HG02840 (cell line): ENCODE measurements around the gene SLC10A7.

Experiments used
- ATAC-seq: cut with Tn5 transposase; IDR thresholded peaks from one replicate; pipeline ENCODE4 v1.9.1; 2021; ENCODE audit warnings: mild to moderate bottlenecking, moderate library complexity, moderate number of reproducible peaks; ENCODE audit not compliant: unreplicated experiment, low FRiP score

SLC10A7 gene, protein sequence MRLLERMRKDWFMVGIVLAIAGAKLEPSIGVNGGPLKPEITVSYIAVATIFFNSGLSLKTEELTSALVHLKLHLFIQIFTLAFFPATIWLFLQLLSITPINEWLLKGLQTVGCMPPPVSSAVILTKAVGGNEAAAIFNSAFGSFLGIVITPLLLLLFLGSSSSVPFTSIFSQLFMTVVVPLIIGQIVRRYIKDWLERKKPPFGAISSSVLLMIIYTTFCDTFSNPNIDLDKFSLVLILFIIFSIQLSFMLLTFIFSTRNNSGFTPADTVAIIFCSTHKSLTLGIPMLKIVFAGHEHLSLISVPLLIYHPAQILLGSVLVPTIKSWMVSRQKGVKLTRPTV

DNA sequence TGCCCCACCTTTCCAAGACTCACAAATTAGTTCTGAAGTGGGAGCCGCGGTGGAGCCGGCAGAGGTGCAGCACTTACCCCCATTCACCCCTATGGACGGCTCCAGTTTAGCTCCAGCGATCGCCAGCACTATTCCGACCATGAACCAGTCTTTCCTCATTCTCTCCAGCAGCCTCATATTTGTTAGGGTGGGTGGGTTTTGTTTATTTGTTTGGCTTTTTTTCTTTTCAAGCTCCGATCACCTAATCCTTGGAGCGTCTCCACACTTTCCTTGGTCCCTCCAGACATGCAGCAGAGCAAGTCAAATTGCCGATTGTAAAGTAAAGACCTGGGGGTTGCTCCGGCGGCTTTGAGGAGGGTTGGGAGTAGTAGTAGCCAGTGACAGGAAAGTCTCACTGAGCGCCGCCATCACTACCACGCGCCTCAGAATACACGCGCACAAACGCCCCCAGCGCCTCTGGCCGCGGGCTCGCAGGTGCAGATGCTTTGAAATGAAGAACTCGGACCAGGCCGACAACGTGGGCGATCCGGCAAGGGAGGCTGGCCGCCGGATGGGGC lies at the start of gene SLC10A7:
Gene SLC10A7, minus strand, starts transcription at position 400 of the 557 bp plus-strand sequence. Its CDS starts 223 bp downstream, at position 177.
- ATAC-seq = peak; percentile 86

GRCh38 chr4:146567396-146567795 lies 45.7 kb upstream of the SLC10A7 start:
- no peak for ATAC-seq

DNA sequence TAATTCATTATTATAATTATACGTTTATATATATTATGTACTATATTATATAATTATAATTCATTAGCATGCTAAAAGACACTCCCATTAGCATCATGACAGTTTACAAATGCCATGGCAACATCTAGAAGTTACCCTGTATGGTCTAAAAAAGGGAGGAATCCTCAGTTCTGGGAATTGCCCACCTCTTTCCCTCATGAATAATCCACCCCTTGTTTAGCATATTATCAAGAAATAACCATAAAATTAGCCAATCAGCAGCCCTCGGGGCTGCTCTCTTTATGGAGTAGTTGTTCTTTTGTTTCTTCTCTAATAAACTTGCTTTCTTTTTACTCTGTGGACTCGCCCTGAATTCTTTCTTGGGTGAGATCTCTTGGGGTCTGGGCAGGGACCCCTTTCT lies 42.8 kb upstream of the SLC10A7 start:
- no peak for ATAC-seq

- no peak for ATAC-seq
These were observed 28.4 kb upstream of the SLC10A7 start for GRCh38 chr4:146550161-146550560.

DNA sequence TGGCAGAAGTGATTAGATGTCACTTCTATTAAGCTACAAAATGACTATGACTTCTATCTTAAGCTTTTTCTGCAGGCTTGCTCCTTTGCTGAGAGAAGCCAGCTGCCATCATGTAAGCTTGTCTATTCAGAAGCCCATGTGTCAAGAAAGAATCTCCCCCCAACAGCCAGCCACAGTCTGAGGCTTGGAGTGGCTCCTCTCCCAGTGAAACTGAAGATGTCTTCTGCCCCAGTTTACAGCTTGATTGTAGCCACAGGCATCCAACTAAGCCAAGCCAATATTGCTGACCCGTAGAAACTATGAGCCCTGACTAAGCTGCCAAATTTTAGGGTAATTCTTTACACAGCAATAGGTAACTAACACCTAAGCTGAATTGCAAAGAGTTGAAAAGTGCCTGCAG lies 26.7 kb upstream of the SLC10A7 start:
- no peak for ATAC-seq

- no peak for ATAC-seq
These were observed 23.4 kb upstream of the SLC10A7 start for GRCh38 chr4:146545102-146545501.

- no peak for ATAC-seq
These were observed 12.4 kb upstream of the SLC10A7 start for GRCh38 chr4:146534178-146534577.

DNA sequence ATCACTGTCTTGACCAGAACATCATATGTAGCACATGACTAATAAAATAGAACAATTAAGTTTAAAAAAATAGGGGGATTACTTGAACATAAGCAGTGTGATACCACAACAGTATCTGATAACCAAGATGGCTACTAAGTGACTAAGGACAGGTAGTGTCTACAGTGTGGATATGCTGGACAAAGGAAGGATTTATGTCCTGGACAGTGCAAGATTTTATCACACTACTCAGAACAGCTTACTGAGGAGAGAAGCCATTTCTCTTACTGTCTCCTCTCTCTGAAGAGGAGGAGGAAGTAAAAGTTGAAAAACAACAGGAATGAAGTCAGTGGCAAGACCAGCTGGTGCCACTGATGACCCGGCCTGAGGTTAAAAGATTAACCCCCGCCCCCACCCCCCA lies 4.0 kb upstream of the SLC10A7 start:
- no peak for ATAC-seq

GRCh38 chr4:146524663-146525062 lies 2.9 kb upstream of the SLC10A7 start:
- ATAC-seq = no peak

DNA sequence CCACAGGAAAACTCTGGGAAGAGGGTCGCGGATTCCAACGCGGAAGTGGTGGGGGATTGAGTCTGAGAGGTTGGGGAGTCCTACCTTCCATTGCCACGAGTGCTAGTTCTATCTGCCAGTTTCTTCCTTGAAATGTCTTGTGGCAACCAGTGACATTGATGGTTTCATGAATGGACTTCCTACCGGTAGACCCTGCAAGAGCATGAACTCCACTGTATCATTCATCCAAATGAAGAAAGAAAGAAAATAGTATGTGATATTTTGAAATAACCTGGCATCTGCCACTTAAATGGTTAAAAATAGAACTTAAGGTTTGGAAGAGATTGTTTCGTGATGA lies 1.1 kb upstream of the SLC10A7 start:
- ATAC-seq = peak; percentile 15

DNA sequence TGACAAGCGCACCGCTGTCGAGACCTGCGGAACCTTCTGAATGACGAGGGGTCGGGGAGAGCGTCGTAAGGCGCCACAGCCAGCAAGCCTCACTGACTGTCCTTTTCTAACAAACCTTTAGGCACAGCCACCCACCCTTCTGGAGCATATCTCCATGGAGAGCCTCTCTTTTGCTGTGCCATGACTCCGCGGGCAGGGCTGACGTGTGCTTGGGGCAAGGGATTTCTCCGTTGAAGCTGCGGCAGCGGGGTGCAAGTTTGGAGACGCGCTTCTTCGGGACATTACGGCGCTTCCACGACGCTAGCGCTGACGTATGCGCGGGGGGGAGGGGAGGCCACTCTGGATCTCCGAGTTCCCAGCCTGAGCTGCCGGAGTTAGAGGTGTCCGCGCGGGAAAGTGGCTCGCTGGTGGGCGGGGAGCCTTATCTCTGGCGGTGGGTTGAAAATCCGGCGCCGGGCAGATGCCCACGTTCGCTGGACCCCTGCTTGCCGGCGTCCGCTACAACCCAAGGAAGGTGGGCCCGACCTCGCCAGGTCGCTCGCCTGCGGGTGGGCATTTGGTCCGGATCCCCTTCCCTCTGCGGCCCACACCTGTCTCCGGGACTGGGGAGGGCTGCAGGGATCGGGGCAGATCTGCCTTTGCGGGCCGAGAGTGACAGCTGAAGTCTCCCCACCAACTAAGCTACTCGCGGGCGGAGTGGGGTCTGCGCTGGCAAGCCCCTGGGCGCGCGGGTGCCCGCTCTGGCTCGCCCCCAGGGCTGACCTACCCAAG lies 543 bp upstream of the SLC10A7 start:
- ATAC-seq = peak; percentile 79

- no peak for ATAC-seq
These were observed 722 bp downstream of the SLC10A7 start for GRCh38 chr4:146520896-146521540.

DNA sequence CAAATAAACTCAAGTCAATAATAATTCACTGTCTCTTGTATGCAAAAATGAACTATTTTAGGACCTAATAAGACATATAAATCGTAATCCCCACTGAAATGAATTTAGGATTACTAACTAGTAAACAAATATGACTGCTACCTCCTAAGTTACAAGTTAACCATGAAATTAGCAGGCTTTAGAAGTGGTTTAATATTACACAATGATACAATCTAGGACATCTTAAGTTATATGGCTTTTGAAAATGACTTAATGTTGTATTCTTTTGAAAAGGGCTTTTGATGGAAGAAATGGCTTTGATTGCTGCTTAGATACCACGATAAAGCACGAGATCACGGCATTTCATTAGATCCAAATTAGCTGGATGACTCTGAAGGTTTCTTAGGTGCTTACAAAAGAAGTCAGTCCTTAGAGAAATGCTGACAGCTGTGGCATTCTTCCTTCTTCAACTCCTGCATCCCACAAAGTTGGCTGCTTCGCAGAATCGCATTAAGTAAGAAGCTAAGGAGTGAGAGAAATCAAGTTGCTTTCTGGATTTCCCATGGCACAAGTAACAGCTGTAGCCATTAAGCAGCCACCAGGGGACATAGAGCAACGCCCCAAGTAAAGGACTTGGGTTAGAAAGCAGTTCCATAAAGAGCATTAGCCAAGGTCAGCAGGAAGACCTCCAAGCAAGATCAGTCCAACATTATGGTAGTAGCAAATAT lies 6.9 kb downstream of the SLC10A7 start:
- ATAC-seq = no peak

GRCh38 chr4:146513548-146513947 lies 8.2 kb downstream of the SLC10A7 start:
- no peak for ATAC-seq

- ATAC-seq = no peak
These were observed 10.4 kb downstream of the SLC10A7 start for GRCh38 chr4:146511381-146511780.

GRCh38 chr4:146510942-146511341 lies 10.8 kb downstream of the SLC10A7 start:
- ATAC-seq = no peak

GRCh38 chr4:146508229-146508939 lies 13.4 kb downstream of the SLC10A7 start:
- ATAC-seq = no peak

- no peak for ATAC-seq
These were observed 14.1 kb downstream of the SLC10A7 start for GRCh38 chr4:146507632-146508031.

- no peak for ATAC-seq
These were observed 15.5 kb downstream of the SLC10A7 start for GRCh38 chr4:146506272-146506671.

DNA sequence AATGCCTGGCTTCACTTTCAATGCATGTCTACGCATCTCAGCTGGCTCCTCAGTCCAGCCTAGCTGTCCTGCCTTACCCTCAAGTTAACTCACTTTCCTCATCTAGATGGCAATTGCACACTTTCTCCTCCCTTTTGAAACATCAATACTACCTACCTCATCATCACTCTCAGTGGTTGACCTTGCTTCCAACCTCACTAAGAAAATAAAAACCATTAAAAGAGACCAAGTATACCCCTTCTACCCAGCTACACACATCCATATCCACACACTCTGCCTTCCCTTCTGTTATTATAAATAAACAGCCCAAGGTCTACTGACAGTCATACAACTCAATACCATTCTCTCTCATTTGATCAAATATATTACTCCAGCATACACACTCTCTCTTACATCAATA lies 21.5 kb downstream of the SLC10A7 start:
- no peak for ATAC-seq
